ENCODE measurements around the gene DIPK2B. TPM values are rescaled to one million over a fixed set of nuclear protein-coding genes. Genes with fewer than 3 reads are reported as not detected.

The DIPK2B gene
- total RNA-seq, 1 experiment from 2014 or later, result not detected

- no peak overlapping the region for H3K4ac ChIP-seq (ENCODE audit: low read depth, low read length)
- Mint-ChIP-seq H3K27me3 (ENCODE audit: low read depth) (no peaks in the 10 kb centered on the region; the same call in 1 of the 2 replicates), H3K36me3 (ENCODE audit: insufficient read depth in 1 of 3, low read depth in 3 of 3) (no peaks in the 10 kb centered on the region; a peak in 2 of 7 replicates), H3K4me3 (no peak overlapping the region), H3K27ac (no peak overlapping the region), H3K9me3 (peaks cover 66 to 70% of the 10 kb centered on the region in 2 experiments), H3K4me1 (peaks cover 6% of the 10 kb centered on the region in 2 experiments; a peak in 2 of 4 replicates)
- H2AFZ ChIP-seq (ENCODE audit: low read length), result no peak overlapping the region
- WGBS (ENCODE audit: extremely low coverage, insufficient read length, low lambda C conversion rate), result no CpG with 5 or more reads among the region's 2 CpGs
- H3T11ph ChIP-seq (ENCODE audit: low read length), result no peak overlapping the region
- no peak overlapping the region for H3K4me2 ChIP-seq (ENCODE audit: insufficient read depth, insufficient read length, low read length)
- no peak overlapping the region for H2BK120ac ChIP-seq (ENCODE audit: low read depth, low read length, poor library complexity, severe bottlenecking)
- H3K79me1 ChIP-seq (ENCODE audit: insufficient read depth, low read depth, low read length, poor library complexity, severe bottlenecking), result no peaks in the 10 kb centered on the region
- H2BK20ac ChIP-seq (ENCODE audit: low read depth, low read length, poor library complexity, severe bottlenecking), result no peak overlapping the region
- H4K5ac ChIP-seq (ENCODE audit: insufficient read length, low read depth, low read length), result no peak overlapping the region
- no peaks in the 10 kb centered on the region for H3K79me2 ChIP-seq (ENCODE audit: insufficient read depth, low read length)
- H3K27me3 ChIP-seq (ENCODE audit: insufficient read depth, low read length), result no peaks in the 10 kb centered on the region
- no peak overlapping the region for H2BK5ac ChIP-seq (ENCODE audit: insufficient read length, low read length)
- no peak for DNase-seq
- no peak overlapping the region for H3K56ac ChIP-seq (ENCODE audit: insufficient read length, low read depth, low read length)
- no peak overlapping the region for H3K9ac ChIP-seq (ENCODE audit: extremely low read depth, insufficient read length, low read length)
- no peaks in the 10 kb centered on the region for H4K20me1 ChIP-seq (ENCODE audit: control insufficient read depth, insufficient read depth, insufficient read length)
- H4K91ac ChIP-seq (ENCODE audit: insufficient read length, low read depth, low read length), result no peak overlapping the region
- H3K23ac ChIP-seq (ENCODE audit: insufficient read length, low read depth, low read length), result no peak overlapping the region
- H3K18ac ChIP-seq (ENCODE audit: insufficient read length, low read depth, low read length), result no peak overlapping the region
- no peak overlapping the region for H4K8ac ChIP-seq (replicated peaks; ENCODE audit: insufficient read length, low read depth, low read length)
- no peak overlapping the region for H2BK15ac ChIP-seq (ENCODE audit: low read depth, low read length)
- no peaks in the 10 kb centered on the region for H3K4me1 ChIP-seq (ENCODE audit: insufficient read depth, low read length)
- TF ChIP-seq CTCF (conservative IDR thresholded peaks at IDR 0.05), result no peak
- no peaks in the 10 kb centered on the region for H3K23me2 ChIP-seq (ENCODE audit: insufficient read length, low read depth, low read length, poor library complexity, severe bottlenecking)
- no peak overlapping the region for H3K27ac ChIP-seq (ENCODE audit: insufficient read length, low read depth, low read length)
- H2AK5ac ChIP-seq (ENCODE audit: insufficient read length, low read length), result no peak overlapping the region
- H2BK12ac ChIP-seq (ENCODE audit: insufficient read length, low read depth, low read length), result no peak overlapping the region
- H3K9me3 ChIP-seq (ENCODE audit: control insufficient read depth, low read depth, low read length), result peaks cover 52% of the 10 kb centered on the region
- no peak overlapping the region for H3K14ac ChIP-seq (ENCODE audit: insufficient read depth, low read length)
Observed at GRCh38 chrX:45196701-45197100, 4.0 kb downstream of the DIPK2B start.
